DND-41 (cell line): ENCODE data around the gene FNDC3B.

ENCODE experiments used
- ATAC-seq: fragments of 200-7000 bp; cut with Tn5 transposase; 3 replicates; pipeline ENCODE4 v1.9.1; 2021; ENCODE audit warnings: low read depth; ENCODE audit not compliant: insufficient read depth
- DNase-seq: peaks from one replicate; pipeline ENCODE4 v3.0.0-alpha.2; 2020
- H2AFZ ChIP-seq: 2 replicates; pipeline ENCODE4 v1.6.0; 2012; ENCODE audit warnings: low read depth, low read length
- H3K27ac ChIP-seq: 2 replicates; pipeline ENCODE4 v1.5.1; 2012; ENCODE audit warnings: low read length, inconsistent platforms
- H3K27me3 ChIP-seq: fragments of 200-600 bp; sonication (generic); 2 replicates; pipeline ENCODE4 v1.6.0; 2012; ENCODE audit warnings: low read length, mild to moderate bottlenecking, inconsistent platforms; ENCODE audit not compliant: insufficient read depth, poor library complexity
- H3K36me3 ChIP-seq: 2 replicates; pipeline ENCODE4 v1.5.1; 2012; ENCODE audit warnings: low read length, inconsistent platforms; ENCODE audit not compliant: insufficient read depth
- H3K4me1 ChIP-seq: 2 replicates; pipeline ENCODE4 v1.5.1; 2012; ENCODE audit warnings: mild to moderate bottlenecking, low read length; ENCODE audit not compliant: insufficient read depth
- H3K4me2 ChIP-seq: 2 replicates; pipeline ENCODE4 v1.6.0; 2012; ENCODE audit warnings: mild to moderate bottlenecking, moderate library complexity, low read length, inconsistent platforms; ENCODE audit not compliant: insufficient read depth
- H3K4me3 ChIP-seq, 2 experiments: fragments of 200-600 bp in 1 of 2; shearing (Covaris generic) in 1 of 2; 2 replicates each; pipeline ENCODE4 v1.5.1; 2012 to 2016; ENCODE audit warnings: inconsistent platforms in 2 of 2, low read length in 2 of 2, mild to moderate bottlenecking in 2 of 2, low read depth in 1 of 2, moderate library complexity in 1 of 2
- H3K79me2 ChIP-seq: 2 replicates; pipeline ENCODE4 v1.6.0; 2012; ENCODE audit warnings: low read length, inconsistent platforms; ENCODE audit not compliant: insufficient read depth
- H3K9ac ChIP-seq: 2 replicates; pipeline ENCODE4 v1.6.0; 2012; ENCODE audit warnings: low read depth, mild to moderate bottlenecking, inconsistent platforms, low read length, moderate library complexity
- H3K9me3 ChIP-seq: 2 replicates; pipeline ENCODE4 v1.5.1; 2012; ENCODE audit warnings: low read length, moderate library complexity, mild to moderate bottlenecking, inconsistent platforms; ENCODE audit not compliant: insufficient read depth, severe bottlenecking
- H4K20me1 ChIP-seq: 2 replicates; pipeline ENCODE4 v1.6.0; 2012; ENCODE audit warnings: low read length; ENCODE audit not compliant: insufficient read depth
- EZH2 ChIP-seq: IDR thresholded peaks from 3 replicates; pipeline ENCODE4 v1.6.1; 2012; ENCODE audit warnings: borderline replicate concordance, low read depth, mild to moderate bottlenecking, moderate library complexity, low read length, inconsistent platforms; ENCODE audit not compliant: severe bottlenecking
- TF ChIP-seq, protein P1 (sequence below): IDR thresholded peaks from 2 replicates; pipeline ENCODE4 v1.5.1; 2012; ENCODE audit warnings: borderline replicate concordance, low read length, moderate library complexity, mild to moderate bottlenecking; ENCODE audit not compliant: poor library complexity, severe bottlenecking; ENCODE audit errors: extremely low read depth

FNDC3B gene

GRCh38 chr3:172057059-172057458, 17.7 kb downstream of the FNDC3B start:
- Histone ChIP-seq H3K27me3 (no peaks in the 10 kb centered on the region), H3K27ac (no peak overlapping the region), H3K4me3 (no peak overlapping the region), H4K20me1 (no peaks in the 10 kb centered on the region), H3K4me2 (no peak overlapping the region), H3K9me3 (no peaks in the 10 kb centered on the region), H2AFZ (no peak overlapping the region), H3K9ac (no peak overlapping the region), H3K36me3 (no peaks in the 10 kb centered on the region), H3K79me2 (no peaks in the 10 kb centered on the region), H3K4me1 (peaks cover 5% of the 10 kb centered on the region)
- no peak for TF ChIP-seq EZH2
- TF ChIP-seq, protein P1, sequence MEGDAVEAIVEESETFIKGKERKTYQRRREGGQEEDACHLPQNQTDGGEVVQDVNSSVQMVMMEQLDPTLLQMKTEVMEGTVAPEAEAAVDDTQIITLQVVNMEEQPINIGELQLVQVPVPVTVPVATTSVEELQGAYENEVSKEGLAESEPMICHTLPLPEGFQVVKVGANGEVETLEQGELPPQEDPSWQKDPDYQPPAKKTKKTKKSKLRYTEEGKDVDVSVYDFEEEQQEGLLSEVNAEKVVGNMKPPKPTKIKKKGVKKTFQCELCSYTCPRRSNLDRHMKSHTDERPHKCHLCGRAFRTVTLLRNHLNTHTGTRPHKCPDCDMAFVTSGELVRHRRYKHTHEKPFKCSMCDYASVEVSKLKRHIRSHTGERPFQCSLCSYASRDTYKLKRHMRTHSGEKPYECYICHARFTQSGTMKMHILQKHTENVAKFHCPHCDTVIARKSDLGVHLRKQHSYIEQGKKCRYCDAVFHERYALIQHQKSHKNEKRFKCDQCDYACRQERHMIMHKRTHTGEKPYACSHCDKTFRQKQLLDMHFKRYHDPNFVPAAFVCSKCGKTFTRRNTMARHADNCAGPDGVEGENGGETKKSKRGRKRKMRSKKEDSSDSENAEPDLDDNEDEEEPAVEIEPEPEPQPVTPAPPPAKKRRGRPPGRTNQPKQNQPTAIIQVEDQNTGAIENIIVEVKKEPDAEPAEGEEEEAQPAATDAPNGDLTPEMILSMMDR, result no peak
- no peak for DNase-seq
- 0 out of 3 replicates have a peak, but pooled peaks have one; percentile 35 for ATAC-seq

DNA sequence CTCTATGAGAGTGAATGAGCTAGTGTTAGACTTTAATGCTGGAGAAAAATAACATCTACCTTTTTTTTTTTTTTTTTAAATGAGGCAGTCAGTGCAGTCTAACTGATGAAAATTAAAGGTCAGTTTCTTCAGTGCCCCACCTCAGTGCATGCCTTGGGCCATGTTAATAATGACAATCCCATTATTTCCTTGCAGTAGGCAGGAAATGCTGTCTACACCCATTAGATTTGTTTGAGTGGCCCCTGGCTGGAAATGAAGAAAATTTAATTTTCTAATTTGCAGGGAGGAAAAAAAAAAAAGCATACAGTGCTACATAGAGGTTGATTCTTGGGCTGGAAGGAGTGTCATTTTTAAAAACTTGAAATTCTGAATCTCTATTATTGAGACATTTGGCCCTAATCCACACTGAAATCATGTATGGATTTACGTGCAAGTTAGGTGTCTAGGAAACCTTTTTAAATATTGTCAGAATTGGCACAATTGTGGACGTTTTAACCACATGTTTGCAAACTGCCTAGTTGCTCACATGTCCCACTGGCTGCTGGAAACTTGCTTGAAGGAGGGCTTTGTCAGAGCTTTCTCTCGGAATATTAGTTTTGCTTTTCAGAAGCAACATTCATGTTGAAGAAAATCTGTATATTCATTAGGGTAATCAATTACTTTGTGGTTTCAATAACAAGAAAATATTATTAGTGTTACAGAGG, 18.4 kb downstream of the FNDC3B start:
- H3K27me3 ChIP-seq, result no peaks in the 10 kb centered on the region
- H3K27ac ChIP-seq, result no peak overlapping the region
- ATAC-seq (no peak), DNase-seq (no peak)
- no peak overlapping the region for H3K9ac ChIP-seq
- peaks cover 5% of the 10 kb centered on the region for H3K4me1 ChIP-seq
- no peak overlapping the region for H3K4me2 ChIP-seq
- TF ChIP-seq, protein P1, result no peak
- TF ChIP-seq EZH2, result no peak
- H4K20me1 ChIP-seq, result no peaks in the 10 kb centered on the region
- no peaks in the 10 kb centered on the region for H3K79me2 ChIP-seq
- H2AFZ ChIP-seq, result no peak overlapping the region
- no peaks in the 10 kb centered on the region for H3K36me3 ChIP-seq
- H3K9me3 ChIP-seq, result no peaks in the 10 kb centered on the region
- H3K4me3 ChIP-seq, result no peak overlapping the region

DNA sequence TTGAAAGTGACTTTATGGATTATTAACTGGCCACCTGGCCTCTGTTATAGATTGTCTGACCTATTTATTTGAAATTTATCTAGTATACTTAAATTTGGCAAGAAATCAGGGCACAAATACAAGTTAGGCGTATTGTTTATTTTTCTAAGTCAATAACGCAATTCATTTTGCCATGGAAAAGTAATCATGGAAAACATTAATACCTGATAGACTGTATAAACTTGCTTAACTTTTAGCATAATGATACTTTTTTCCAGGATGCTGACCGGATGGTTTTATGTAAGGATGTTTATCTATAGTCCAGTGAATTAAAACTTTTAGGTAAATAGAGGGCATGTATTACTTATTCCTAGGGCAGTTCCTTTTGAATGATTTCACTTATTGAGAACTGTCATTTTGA, 20.2 kb downstream of the FNDC3B start:
- H3K79me2 ChIP-seq, result no peaks in the 10 kb centered on the region
- H3K4me1 ChIP-seq, result peaks cover 5% of the 10 kb centered on the region
- H3K9me3 ChIP-seq, result no peaks in the 10 kb centered on the region
- TF ChIP-seq, protein P1, result no peak
- TF ChIP-seq EZH2, result no peak
- no peaks in the 10 kb centered on the region for H3K27me3 ChIP-seq
- no peak overlapping the region for H3K4me3 ChIP-seq
- no peaks in the 10 kb centered on the region for H3K36me3 ChIP-seq
- no peaks in the 10 kb centered on the region for H4K20me1 ChIP-seq
- DNase-seq (no peak), ATAC-seq (no peak)
- H2AFZ ChIP-seq, result no peak overlapping the region
- no peak overlapping the region for H3K27ac ChIP-seq
- H3K9ac ChIP-seq, result no peak overlapping the region
- H3K4me2 ChIP-seq, result no peak overlapping the region

DNA sequence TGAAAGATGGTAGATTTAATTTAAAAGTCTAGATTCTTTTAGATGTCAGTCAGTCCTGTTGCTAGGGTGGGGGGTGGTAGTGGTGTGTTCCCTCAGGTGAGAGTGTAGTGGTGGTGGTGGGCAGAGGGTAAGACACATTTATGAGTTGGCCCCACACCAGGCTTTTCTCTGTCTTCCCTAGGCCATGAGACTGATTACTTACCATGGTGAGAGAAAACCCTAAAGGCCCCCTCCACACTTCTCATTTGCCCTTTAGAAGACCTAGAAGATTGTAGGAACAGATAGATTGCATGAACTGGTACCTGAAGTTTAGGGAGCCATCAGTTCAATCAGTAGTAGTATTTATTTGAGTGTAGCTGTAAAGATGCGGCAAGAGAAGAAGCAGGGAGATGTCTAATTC, 20.9 kb downstream of the FNDC3B start:
- Histone ChIP-seq H3K4me3 (no peak overlapping the region), H2AFZ (no peak overlapping the region), H3K9ac (no peak overlapping the region), H3K4me2 (no peak overlapping the region), H3K36me3 (no peaks in the 10 kb centered on the region), H3K27me3 (no peaks in the 10 kb centered on the region), H3K9me3 (no peaks in the 10 kb centered on the region), H4K20me1 (no peaks in the 10 kb centered on the region), H3K79me2 (no peaks in the 10 kb centered on the region), H3K4me1 (peaks cover 4% of the 10 kb centered on the region), H3K27ac (no peak overlapping the region)
- TF ChIP-seq, protein P1, result no peak
- no peak for TF ChIP-seq EZH2
- DNase-seq (no peak), ATAC-seq (no peak)
